HG03460 (cell line): ENCODE results near the gene RPS6KA2.
"Not testable (repeated sequence)": the region's sequence is repeated elsewhere in the genome, so short reads cannot be mapped to it uniquely, and the experiment has no call there.

ENCODE experiments used
- ATAC-seq: cut with Tn5 transposase; IDR thresholded peaks from one replicate; pipeline ENCODE4 v1.9.1; 2021; ENCODE audit not compliant: unreplicated experiment

RPS6KA2 gene

GRCh38 chr6:166556863-166557322, 70.2 kb downstream of the RPS6KA2 start:
- ATAC-seq, result no peak

- ATAC-seq, result no peak
Measured at GRCh38 chr6:166556336-166556735, 70.7 kb downstream of the RPS6KA2 start.

- no peak for ATAC-seq
Measured at GRCh38 chr6:166555086-166555485, 72.0 kb downstream of the RPS6KA2 start.

GRCh38 chr6:166554316-166554715, 72.7 kb downstream of the RPS6KA2 start:
- ATAC-seq, result no peak

GRCh38 chr6:166553563-166554271, 73.3 kb downstream of the RPS6KA2 start:
- no peak for ATAC-seq

- no peak for ATAC-seq
Measured at GRCh38 chr6:166552600-166552999, 74.5 kb downstream of the RPS6KA2 start.

GRCh38 chr6:166551754-166552495, 75.1 kb downstream of the RPS6KA2 start:
- ATAC-seq, result no peak

GRCh38 chr6:166546653-166547052, 80.4 kb downstream of the RPS6KA2 start:
- no peak for ATAC-seq

GRCh38 chr6:166545156-166546034, 81.7 kb downstream of the RPS6KA2 start:
- no peak for ATAC-seq

- ATAC-seq, result no peak
Measured at GRCh38 chr6:166544296-166544605, 82.8 kb downstream of the RPS6KA2 start.

- no peak for ATAC-seq
Measured at GRCh38 chr6:166543603-166544295, 83.3 kb downstream of the RPS6KA2 start.

- no peak for ATAC-seq
Measured at GRCh38 chr6:166542580-166542912, 84.5 kb downstream of the RPS6KA2 start.

GRCh38 chr6:166541876-166542579, 85.0 kb downstream of the RPS6KA2 start:
- ATAC-seq, result no peak

- ATAC-seq, result peak; percentile 29
Measured at GRCh38 chr6:166541366-166541765, 85.7 kb downstream of the RPS6KA2 start.

- peak; percentile 93 for ATAC-seq
Measured at GRCh38 chr6:166540631-166541331, 86.3 kb downstream of the RPS6KA2 start.

- no peak for ATAC-seq
Measured at GRCh38 chr6:166539543-166539942, 87.5 kb downstream of the RPS6KA2 start.

- not testable (repeated sequence) for ATAC-seq
Measured at GRCh38 chr6:166539011-166539385, 88.1 kb downstream of the RPS6KA2 start.

- ATAC-seq, result no peak
Measured at GRCh38 chr6:166538297-166539010, 88.6 kb downstream of the RPS6KA2 start.
